Measurements from ENCODE around the gene SSBP3.

- TF ChIP-seq CTCF (IDR thresholded peaks at IDR 0.05) (no peak), POLR2A (IDR thresholded peaks at IDR 0.05) (no peak), EP300 (IDR thresholded peaks at IDR 0.05) (no peak)
Measured at GRCh38 chr1:54394104-54394503, 12.1 kb downstream of the SSBP3 start.

Data from tibial nerve (tissue), 4 donors.